GM12892 (cell line): ENCODE data around the gene FAM168B.

Experiments
- DNase-seq: peaks from one replicate; pipeline ENCODE4 v3.0.0; 2011; ENCODE audit not compliant: insufficient read length
- FAIRE-seq: peaks from 2 replicates; lab custom pipeline; 2011; peaks lifted over from hg19 to GRCh38; lab: Jason Lieb, UNC
- POLR2A ChIP-seq: IDR thresholded peaks from 2 replicates; pipeline ENCODE4 v1.6.1; 2011; ENCODE audit warnings: low read depth, low read length, control low read depth
- POLR2AphosphoS5 ChIP-seq: IDR thresholded peaks from 2 replicates; pipeline ENCODE4 v1.6.1; 2011; ENCODE audit warnings: low read depth, low read length, control low read depth
- TAF1 ChIP-seq: IDR thresholded peaks from 2 replicates; pipeline ENCODE4 v1.6.1; 2011; ENCODE audit warnings: low read depth, mild to moderate bottlenecking, control low read depth, low read length, borderline replicate concordance

Gene FAM168B

DNA sequence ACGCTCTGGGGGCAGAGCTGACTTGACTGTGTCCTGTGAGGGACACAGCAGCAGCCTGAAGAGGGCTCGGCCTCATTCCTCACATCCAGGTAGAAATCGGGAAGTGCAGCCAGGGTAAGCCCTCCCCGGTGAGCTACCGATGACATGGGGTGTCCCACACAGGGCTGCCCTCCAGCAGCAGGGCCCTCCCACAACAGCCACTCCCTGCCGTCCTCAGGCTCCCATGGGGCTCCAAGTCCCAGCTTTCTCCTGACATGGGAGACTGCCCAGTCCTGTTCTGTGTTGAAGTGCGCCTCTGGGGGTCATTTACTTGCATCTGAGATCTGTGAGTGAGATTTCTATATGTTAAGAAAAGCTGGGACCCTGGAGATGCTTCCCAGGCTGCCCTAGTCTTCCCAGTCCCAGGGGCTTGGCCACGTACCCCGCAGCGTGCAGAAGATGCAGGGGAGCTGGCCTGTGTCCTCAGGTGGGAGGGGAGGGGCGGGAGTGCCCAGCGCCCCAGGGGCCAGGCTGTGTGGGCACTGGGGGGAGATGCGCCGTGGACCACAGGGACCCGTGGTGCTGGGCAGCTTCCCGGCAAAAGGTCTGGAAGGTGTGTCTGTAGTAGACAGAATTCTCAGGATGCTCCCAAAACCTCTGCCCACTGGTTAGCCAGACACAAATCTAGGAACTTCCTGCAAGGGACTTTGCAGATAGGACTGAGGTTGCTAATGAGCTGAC lies 87.9 kb downstream of the FAM168B start:
- DNase-seq (no peak), FAIRE-seq (no peak)
- TF ChIP-seq POLR2A = no peak
- no peak for TF ChIP-seq POLR2AphosphoS5
- TF ChIP-seq TAF1 = no peak

DNA sequence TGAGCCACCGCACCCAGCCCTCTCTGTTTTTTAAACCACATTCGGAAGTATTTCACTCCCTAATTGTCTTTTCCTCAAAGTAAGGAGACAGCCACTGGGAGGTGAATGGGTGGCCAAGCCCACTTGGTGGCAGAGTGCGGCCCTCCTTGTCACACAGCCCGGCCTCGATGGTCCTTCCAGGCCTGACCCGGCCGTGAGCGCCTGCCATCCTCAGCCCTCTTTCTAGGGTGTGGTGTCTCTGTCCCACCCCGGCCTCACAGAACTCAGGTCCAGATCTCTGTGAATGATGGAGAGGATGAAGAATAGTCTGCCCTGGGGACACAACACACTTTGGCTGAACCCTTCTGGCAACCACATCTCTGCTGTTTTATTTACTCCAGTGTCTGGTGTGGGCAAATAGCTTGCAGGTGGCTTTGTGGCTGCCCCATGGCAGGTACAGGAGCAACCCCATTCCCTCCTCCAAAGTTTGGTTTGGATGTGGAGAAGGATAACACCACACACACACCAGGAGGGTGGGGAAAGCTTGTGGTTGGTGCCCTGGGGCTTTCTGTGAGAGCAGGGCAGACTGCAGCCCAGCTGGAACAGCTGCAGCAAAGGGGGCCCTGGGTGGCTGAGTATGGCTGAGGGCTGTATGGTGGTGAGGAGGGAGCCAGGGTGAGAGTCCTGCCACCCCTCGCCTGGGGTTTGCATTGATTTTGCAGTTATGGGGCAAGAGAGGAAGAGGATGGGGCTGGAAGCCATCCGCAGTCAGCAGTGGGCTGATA lies 88.6 kb downstream of the FAM168B start:
- DNase-seq (no peak), FAIRE-seq (no peak)
- TF ChIP-seq TAF1 (no peak), POLR2A (no peak)

DNA sequence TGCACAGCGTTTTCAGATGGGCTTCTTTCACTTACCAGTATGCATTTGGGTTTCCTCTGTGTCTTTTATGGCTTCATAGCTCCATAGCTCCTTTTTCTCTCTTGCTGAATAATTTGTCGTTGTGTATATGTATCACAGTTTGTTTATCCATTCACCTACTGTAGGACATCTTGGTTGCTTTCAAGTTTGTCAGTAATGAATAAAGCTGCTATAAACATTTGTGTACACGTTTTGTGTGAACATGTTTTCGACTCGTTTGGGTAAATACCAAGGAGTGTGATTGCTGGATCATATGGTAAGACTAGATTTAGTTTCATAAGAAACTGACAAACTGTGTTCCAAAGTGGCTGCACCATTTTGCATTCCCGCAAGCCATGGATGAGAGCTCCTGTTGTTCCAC lies 94.7 kb downstream of the FAM168B start:
- no peak for FAIRE-seq
- no peak for DNase-seq
- no peak for TF ChIP-seq POLR2AphosphoS5
- no peak for TF ChIP-seq TAF1
